Fibroblast of peridontal ligament (primary cell): ENCODE results near the gene KLHL30.

Experiments
- DNase-seq: peaks from one replicate; pipeline ENCODE4 v3.0.0-alpha.2; 2010; ENCODE audit errors: extremely low read depth

The KLHL30 gene

DNA sequence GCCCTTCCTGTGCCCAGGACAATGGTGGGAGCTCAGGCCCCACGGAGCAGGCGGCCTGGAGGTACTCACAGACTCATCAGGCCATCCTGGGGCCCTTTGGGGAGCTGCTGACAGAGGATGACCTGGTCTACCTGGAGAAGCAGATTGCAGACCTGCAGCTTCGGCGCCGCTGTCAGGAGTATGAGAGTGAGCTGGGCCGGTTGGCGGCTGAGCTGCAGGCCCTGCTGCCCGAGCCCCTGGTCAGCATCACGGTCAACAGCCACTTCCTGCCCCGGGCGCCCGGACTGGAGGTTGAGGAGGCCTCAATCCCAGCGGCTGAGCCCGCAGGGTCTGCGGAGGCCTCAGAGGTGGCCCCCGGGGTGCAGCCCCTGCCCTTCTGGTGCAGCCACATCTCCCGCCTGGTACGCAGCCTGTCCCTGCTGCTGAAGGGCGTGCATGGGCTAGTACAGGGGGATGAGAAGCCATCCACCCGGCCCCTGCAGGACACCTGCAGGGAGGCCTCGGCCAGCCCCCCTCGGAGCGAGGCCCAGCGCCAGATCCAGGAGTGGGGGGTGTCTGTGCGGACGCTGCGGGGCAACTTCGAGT is 8.3 kb upstream of the KLHL30 start:
- no peak for DNase-seq

DNA sequence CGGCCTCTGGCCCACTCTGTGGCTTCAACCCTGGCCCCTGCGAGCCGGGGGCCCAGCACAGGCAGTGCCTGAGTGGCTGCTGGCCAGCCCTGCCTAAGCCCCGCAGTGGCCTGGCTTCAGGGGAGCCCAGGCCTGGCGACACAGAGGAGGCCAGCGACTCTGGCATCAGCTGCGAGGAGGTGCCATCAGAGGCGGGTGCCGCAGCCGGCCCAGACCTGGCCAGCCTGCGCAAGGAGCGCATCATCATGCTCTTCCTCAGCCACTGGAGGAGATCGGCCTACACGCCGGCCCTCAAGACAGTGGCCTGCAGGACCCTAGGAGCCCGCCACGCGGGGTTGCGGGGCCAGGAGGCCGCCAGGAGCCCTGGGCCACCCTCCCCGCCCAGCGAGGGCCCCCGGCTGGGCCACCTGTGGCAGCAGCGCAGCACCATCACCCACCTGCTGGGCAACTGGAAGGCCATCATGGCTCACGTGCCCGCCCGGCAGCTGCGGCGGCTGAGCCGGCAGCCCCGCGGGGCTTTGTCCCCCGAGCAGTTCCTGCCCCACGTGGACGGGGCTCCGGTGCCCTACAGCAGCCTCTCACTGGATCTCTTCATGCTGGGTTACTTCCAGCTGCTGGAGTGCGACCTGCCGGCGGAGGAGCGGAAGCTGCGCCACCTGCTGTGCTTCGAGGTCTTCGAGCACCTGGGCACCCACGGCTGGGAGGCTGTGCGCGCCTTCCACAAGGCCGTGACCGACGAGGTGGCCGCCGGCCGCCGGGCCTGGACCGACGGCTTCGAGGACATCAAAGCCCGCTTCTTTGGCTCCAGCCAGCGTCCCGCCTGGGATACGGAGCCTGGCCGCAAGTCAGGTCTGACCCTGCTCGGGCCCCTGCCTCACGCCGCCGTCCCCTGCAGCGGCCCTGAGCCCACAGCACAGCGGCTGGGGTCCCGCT is 7.5 kb upstream of the KLHL30 start:
- no peak for DNase-seq

DNA sequence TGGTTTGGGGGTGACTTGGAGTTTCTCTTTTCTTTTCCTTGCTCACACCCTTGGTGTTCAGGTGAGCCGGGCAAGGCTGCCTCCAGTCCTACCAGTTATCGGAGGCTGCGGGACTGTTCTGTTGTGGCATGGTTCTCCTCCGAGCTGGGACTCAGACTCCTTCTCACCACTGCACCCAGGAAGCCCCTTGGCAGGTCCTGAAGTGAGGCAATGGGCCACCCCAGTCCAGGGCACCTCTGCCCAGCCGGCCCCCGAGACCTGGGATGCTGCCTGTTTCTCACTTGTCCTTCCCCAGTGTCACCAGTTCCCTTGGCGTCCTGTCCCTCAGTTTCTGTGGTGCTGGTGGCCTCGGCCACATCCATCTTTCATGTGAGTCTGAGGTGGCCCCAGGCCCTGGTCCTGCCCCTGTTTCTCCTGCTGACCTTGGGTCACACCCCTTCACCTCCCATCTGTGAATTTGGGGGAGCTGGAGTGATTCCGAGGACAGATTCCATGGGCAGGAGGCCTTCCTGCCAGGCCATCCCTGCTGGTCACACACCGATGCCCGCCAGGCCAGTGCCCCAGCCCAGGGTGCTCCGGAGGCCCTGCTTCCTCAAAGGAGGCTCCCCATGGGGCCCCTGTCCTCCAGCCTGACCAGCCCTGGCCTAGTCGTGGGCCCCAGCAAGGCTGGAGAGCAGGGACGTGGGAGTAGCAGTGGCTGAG is 6.6 kb upstream of the KLHL30 start:
- no peak for DNase-seq

DNA sequence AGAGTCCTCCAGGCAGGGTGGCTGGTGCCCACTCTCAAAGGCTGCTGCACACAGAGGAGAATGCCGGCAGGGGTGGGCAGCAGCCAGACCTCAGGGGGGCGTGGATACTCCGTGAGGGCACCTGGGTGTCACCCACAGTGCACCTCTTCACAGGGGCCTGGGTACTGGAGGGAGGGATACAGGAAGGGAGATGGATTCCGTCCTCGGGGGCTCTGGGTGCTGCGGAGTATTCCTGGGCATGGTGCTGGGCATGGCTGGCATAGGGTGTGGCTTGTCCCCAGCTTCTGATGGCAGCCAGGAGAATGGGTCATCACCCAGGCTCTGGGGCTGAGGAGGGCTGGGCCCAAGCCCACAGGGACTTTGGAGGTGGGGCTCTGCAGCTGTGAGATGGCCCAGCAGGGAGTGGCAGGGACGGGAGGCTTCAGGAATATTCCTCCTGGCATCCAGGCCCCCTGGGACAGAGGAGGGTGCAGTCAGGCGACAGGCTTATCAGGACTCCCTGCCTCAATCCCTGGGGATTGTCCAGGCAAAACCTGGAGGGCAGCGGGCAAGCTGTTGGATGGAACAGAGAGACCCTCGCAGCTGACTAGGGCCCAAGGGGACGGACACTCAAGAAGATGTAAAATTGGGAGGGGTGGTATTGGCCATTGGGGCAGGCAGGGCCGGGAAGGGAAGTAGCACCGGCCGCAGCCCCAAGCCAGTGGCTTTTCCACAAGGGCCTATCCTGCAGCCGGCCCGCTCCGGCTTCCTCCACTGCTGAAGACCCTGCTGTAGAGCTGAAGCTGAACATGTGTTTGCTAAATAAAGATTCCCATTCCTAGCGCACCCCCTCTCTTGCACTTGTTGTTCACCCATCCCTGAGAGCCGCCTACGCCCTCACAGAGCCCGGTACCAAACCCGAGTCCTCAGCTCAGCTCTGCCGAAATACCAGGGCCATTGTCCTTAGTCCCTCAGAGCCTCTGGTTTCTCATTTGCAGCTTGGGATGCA is 5.7 kb upstream of the KLHL30 start:
- DNase-seq: no peak

DNA sequence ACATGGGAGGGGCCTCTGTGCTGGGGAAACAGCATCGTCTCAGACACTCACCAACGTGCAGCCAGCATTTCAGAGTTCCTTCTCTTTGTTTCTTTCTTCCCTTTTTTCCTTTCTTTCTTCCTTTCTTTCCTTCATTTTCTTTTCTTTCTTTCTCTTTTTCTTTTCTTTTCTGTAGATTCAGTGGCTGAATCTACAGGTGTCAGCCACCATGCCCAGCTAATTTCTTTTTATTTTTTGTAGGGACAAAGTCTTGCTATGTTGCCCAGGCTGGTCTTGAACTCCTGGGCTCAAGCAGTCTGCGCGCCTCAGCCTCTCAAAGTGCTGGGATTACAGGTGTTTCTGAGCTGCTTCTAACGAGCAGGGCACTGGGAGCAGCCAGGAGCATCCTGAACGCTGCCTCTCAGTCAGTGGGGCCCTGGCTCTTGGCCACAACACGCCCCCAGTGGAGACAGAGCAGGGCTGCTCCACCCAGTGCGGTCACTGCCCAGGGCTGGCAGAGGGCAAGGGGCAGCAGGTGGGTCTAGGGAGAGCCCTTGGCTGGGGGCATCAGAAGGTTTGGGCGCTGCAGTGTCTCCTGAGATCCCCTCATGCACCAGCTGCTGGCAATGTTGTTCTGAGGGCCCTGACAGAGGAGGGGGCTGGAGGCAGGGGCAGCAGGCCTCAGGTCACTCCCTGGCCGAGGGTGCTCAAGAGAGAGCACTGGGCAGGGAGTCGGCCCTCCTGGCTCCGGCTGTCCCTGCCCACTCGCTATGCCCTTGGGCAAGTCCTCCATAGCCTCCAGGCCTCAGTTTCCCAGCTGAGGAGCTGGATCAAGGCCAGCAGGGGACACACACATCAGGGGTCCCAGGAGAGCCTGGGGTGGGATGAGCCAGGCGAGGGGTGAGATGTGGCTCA is 4.7 kb upstream of the KLHL30 start:
- DNase-seq: no peak

DNA sequence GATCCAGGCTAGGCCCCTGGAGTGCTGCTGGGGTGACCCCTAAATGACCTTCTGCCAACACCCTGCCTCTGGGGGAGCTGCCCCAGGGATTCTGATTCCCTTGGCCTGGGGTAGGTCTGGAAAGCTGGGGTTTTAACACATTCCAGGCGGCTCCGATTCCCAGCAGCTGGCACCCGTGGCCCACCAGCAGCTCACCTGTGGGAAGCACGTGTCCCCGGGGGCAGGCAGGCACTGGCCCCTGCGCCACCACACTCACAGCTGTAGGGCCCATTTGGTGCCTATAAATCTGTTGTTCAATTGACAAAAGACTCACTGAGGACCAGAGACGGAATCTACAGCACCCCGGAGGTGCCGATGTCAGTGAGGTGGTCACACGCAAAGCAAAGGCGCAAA is 4.1 kb upstream of the KLHL30 start:
- no peak for DNase-seq

DNA sequence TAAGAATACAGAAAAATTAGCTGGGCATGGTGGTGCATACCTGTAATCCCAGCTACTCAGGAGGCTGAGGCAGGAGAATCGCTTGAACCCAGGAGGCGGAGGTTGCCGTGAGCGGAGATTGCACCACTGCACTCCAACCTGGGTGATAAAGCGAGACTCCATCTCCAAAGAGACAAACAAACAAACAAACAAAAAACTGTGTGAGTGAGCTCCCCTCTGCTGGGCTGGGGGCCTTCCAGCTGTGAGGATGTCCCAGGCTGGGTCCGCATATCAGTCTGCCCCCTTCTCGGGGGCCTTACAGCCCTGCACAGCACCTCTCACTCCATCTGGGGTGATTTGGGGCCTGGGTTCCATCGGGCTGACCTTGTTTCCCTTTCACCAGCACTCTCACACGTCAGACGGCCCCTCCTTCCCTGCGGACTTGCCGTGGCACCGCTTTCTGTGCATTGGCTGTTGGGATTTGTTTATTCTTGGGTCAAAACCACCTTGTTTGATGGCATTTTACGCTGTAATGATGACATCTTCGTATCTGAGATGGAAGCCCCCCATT is 2.8 kb upstream of the KLHL30 start:
- no peak for DNase-seq

DNA sequence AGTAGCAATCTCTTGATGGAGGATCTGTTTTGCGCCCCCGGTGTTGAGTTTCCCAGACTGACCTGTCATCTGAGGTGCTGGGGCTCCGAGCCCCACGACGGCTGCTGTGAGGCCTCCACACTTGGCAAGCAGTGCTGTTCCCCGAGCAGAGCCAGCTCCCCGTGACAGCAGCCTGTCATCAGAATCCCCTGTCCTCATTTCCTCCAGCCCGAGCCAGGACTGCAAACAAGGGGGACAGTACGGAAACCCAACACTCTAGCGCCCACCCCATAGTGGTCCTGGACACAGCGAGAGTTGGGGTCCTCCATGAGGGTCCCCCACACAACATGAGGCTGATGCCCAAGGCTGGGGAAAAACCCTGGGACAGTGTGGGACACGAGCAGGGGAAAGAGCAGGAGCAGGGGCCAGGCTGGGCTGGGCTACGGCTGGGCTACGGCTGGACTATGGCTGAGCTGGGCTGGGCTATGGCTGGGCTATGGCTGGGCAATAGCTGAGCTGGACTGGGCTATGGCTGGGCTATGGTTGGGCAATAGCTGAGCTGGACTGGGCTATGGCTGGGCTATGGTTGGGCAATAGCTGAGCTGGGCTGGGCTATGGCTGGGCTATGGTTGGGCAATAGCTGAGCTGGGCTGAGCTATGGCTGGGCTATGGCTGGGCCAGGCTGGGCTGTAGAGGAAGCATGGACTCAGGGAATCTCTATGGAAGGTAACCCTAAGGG is 1.5 kb upstream of the KLHL30 start:
- DNase-seq: peak; percentile 74

DNA sequence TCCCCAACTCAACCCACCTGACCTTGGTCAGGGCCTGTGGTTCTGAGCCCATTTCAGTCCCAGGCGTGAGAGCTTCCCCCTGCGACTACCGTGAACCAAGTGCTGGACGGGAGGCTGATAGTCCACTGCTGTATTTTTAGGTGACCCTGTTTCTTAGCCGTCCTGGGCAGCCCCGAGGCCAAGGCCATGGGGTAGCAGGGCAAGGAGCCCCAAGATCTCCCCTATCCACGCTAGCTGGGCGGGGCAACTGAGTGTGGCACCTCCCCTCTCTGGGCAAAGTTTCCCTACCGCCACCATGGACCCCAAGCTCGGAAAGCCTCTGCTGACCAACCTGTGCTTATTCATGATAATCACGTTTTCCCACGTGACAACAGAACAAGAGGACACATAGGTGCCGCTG is 583 bp upstream of the KLHL30 start:
- no peak for DNase-seq

DNA sequence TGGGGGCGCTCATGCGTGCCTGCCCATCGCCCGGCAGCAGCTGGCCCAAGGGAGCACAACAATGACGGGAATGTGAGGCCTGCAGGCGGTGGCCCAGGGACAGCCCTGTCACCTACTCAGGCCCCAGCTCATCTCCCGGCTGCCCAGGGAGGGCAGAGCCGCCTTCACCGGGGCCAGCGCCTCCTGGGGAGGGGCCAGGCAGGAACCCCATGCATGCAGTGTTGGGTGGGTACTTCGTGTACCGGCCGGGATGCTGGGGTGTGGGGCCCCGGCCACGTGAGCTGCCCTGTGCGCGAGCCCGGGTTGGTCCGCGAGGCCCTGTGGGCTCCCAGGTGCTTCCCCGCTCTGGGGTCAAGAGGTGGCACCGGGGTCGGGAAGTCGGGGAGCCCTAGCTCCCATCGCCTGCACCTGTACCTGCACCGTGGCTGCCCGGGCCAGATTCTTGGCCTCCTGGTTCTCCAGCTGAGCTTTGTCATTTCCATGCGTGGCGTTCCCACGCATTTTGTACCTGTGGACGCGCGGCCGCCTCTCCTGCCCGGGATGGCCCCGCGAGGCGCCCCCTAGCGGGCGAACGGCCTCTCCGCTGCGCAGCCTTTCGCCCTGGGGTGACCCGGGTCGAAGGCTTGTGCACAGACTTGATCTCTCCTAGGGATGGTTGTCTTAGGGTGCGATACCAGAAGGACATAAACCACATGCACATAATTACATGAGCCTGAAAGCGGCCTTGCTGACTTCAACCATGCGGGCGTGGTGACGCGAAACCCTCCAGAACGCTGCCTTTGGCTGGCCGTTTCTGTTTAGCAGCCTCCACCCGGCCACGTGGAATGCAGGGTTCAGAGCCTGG is 950 bp downstream of the KLHL30 start:
- no peak for DNase-seq

DNA sequence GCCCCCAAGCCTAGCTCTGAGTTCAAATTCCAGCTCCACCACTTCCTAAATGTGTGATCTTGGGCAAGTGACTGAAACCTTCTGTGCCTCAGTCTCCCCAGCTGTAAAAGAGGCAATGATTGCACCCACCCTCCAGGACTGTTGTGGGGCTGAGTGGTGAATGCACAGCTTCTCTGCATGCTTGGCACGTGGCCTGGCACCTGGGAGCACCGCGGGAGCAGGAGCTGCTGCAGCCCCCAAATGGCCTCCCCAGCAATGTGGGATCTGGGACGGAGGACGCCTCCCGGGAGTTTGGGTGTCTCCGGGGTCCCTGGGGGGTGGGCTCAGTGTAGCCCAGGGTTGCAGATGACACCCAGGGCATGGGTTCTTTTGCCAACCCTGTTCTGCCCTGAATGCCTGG is 1.6 kb downstream of the KLHL30 start:
- DNase-seq: no peak

DNA sequence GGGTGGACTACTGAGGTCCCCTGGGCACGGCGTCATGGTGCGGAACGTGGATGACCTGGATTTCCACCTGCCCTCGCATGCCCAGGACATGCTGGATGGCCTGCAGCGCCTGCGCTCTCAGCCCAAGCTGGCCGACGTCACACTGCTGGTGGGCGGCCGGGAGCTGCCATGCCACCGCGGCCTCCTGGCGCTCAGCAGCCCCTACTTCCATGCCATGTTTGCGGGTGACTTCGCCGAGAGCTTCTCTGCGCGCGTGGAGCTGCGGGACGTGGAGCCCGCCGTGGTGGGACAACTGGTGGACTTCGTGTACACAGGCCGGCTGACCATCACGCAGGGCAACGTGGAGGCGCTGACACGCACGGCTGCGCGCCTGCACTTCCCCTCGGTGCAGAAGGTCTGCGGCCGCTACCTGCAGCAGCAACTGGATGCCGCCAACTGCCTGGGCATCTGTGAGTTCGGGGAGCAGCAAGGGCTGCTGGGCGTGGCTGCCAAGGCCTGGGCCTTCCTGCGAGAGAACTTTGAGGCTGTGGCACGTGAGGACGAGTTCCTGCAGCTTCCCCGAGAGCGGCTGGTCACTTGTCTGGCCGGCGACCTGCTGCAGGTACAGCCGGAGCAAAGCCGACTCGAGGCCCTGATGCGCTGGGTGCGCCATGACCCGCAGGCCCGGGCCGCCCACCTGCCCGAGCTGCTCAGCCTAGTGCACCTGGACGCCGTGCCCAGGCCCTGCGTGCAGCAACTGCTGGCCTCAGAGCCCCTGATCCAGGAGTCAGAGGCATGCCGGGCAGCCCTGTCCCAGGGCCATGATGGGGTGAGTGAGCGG is 2.5 kb downstream of the KLHL30 start:
- no peak for DNase-seq

DNA sequence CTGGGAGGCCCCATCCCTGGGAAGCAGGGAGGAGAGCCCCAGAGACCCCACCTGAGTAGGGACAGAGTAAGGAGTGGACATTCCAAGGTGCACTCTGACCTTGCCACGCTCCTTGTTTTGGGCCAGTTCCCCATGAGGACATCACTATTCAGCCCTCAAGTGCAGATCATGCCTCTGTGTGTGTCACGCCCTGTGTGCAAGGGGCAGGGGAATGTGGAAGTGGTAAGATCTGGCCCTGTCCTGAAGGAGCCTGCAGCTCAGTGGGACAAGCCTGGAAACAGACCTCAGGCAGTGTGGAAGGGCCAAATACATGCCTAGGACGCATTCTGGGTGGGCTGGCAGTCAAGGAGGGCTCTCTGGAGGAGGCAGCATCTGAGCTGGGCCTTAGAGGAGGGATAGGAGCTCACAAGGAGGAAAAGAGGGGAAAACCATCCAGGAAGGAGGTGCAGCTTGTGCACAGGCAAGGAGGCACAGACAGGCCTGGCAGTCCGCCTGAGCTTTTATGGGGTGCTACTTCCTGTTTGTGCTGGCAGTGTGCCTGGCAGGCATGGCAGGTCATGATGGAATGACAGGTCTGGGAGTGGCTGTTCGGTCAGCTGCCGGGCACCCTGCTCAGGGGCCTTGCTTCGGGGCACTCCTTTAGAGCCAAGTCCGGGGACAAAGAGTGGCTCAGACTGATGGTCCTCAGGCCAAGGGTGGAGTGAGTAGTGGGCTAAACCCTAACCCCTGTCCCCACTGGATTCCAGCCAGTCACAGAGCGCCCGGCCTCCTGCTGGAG is 3.3 kb downstream of the KLHL30 start:
- no peak for DNase-seq

DNA sequence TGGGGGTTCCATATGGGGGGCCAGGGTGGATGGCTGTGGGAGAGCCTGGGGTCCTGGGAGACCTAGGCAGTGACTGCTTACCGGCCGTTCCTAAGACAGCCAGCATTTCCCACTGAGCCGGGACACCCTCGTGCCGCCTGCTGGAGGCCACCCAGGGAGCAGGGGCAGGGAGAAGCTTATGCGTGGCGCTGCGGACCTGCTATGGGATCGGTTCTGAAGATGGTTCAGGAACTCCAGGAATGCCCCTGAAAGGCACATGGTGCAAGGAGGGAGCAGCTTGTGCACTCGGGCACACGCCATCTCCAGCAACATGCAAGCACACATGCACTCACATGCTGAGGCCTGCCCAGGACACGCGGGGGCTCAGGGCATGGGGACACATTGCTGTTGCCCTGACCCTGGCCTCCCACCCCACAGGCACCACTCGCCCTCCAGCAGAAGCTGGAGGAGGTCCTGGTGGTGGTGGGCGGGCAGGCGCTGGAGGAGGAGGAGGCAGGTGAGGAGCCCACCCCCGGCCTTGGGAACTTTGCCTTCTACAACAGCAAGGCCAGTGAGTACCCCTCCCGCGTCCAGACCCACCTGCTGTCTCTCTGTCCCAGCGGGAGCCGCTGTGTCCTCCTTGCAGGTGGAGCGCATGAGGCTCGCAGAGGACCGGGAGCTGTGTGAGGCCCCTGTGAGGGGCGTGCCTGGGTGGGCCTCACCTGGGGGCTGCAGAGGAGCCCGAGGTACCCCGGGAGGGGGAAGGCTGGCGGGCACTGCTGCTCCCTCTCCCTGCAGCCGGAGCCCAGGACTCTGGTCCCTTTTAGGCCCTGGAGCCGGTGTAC is 4.1 kb downstream of the KLHL30 start:
- no peak for DNase-seq

DNA sequence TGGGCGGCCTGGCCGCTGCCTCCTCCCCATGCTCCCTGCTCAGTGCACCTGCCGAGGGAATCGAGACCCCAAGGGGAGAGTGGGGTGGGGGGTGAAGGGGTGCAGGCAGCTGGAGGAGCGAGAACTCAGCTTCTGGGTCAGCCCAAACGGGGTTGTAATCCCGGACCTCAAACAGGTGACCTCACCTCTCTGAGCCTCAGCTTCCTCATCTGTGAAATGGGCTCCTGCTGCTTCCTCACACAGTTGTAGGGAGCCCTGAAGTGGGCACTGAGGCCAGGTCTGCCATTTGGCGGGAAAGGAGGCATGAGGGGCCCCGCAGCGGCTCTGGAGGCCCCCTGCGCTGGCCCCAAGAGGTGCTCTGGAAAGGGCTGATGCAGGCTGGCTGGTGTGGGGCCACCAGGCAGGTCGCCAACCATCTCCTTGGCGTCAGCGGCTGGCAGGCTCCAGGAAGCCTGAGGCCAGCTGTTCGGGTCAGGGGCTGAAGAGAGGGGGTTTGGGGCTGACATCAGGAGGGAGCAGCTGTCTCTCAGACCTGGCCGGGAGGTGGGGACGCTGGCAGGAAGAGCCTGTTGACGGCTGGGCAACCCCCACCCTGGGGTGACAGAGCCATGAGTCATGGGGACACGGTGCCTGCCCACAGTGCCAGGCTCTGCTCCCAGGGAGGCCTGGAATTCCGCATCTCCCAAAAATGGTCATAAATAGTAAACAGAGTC is 4.9 kb downstream of the KLHL30 start:
- DNase-seq: peak; percentile 66
